ENCODE measurements around the gene DNAJB9. TPM values are rescaled to one million over a fixed set of nuclear protein-coding genes. Genes with fewer than 3 reads are reported as not detected.
A peak's percentile ranks its signal among the peaks of the same experiment; 100 is the strongest.

Gene DNAJB9
- total RNA-seq, 1 experiment from 2014 or later, result 24.1 TPM

GRCh38 chr7:108603656-108604306 lies 34.1 kb downstream of the DNAJB9 start:
- no peak for DNase-seq (ENCODE audit: extremely low read depth, low read depth)

DNA sequence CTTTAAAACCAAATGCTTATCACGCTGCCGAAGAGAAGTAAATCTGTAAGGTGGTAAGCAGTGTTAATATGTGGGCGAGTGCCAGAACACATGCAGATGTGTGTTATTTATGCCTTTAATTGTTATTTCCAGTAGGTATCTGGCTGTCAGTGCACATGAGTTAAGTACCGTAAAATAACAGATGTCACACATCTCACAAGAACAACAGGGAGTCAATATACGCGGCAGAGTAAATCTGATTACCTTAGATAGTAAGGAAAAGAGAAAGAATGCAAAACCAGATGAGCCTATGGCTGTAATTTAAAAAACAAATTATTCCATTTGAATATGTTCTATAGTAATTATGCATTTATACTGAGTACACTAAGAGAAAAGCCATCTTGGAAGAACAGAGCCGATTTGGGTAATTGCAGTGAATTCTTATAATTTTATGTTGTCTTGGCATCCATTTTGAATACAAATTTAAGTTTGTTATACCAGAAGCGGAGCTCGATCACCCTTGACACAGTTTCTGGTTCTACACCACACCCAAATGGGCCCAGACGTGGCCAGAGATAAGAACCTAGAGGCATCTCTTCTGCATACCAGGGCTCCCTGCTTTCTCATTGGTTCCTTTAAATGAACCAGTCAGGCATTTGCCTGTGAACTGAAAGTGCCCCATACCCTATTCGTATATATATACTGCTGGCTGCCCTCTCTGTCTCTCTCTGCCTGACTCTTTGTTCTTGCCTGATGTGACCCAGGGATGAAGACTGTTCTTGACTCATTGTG lies 34.8 kb downstream of the DNAJB9 start:
- DNase-seq (ENCODE audit: extremely low read depth, low read depth), result no peak

DNA sequence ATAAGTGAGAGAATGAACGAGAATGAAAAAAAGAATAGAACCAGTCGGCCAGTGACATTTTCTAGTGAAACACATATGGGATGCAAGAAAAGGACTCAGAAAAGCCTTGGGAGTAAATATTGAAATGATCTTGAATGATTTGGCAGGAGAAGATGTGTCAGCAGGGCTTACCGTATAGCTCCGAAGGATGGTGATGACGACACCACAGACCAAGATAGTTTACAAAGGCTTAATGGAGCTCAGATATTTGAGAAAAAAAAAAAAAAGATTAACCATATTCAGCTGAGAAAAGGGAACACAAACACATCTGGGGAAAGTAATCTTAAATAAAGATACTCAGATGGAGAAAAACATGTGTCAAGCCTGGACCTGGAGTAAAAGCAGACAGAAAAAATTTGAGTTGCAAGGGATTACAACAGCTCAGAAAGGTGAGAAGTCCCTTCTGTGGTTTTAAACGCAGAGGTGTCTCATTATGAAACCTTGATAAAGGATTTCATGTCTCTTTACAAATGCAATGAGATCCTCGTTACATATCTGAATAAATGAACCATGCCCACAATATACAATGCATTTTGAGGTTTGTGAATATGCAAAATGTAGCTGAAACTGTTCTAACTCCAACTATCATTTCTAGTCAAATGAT lies 36.0 kb downstream of the DNAJB9 start:
- no peak for DNase-seq (ENCODE audit: extremely low read depth, low read depth)

DNA sequence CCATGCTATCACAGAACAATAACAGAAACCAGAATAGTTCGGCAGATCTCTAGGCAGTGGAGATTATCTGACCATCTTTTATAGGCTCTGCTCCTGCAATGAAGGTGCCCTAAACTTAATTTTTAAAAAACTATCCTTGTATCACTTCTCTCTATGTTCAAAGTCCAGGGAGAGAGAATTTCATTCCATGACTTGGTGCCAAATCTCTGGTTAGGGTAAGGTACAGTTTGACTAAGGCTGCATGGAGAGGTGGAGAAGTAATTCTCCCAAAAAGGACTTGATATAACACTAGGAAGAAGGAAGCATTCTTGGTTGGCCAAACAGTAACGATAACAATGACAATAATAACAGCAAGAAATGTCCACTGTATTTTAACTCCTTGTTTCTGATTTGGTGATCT lies 40.0 kb downstream of the DNAJB9 start:
- no peak for DNase-seq (ENCODE audit: extremely low read depth, low read depth)

DNA sequence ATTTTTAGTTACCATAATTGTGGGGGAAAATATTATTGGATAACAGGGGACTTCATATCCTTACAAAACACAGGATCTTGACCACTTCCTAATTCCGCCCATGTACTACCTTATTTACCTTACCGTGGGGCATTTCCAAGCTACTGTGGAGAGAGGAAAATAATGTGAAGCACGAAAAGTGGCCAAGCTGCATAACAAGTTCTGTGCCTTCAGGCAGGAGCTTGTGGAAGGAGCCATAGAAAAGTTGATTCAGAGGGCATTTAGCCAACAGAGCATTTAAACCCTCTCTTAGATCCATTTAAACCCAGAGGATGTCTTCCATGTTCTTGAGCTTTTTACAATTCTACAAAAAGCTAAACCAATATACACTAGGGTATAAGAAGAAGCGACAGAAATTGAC lies 41.6 kb downstream of the DNAJB9 start:
- no peak for DNase-seq (ENCODE audit: extremely low read depth, low read depth)

DNA sequence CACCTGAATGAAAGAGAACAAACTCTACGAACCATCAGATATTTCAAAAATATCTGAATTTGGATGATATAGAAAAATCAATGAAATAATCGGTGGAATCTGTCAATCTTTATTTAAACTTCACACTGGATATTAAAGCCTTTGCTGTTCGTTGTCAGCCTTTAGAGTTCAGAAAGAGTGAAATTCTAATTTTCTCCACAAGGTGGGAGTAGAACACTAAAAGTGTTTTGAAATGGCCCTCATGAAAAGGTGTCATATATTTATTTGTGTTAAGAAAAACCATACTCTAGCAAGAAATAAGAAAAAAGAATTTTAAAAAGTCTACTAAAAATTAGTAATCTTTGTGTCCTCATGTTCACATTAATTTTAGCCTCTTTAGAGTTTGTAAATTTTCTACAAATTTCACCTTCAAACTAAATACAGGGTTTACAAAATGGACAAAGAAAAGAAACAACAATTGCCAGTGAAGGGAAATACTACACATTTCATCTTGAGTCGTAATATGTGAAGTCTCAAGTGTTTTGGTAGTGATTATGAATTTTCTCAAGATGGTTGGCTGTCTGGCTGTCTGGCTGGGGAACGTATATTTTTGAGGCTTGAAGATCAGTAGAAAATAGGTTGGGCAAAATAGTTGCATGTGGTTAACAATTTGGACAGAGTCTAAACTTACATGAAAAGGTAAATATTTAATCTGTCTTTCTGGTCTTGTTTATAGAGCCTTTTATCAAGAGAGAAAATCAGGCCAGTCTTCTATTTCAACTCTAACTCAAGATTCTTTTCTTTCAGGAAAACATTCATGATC lies 43.7 kb downstream of the DNAJB9 start:
- DNase-seq (ENCODE audit: extremely low read depth, low read depth), result peak; percentile 61

DNA sequence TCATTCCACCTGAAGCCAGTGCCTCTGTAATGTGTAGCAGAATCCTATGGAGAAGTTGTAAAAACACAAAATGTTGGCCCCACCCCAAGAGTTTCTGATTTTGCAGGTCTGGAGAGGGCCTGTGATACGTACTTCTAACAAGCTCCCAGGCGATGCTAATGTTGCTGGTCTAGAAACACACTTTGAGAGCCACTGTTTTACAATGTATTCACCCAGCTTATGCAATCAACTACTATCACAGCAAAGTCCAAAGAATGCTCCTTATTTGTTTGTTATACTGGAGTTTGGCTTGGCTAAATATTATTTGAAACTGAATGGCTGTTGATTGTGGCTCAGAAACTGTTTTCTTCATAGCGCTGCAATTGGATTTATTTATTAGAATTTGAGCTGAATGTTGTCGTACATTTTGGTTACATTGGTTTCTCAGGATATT lies 44.3 kb downstream of the DNAJB9 start:
- DNase-seq (ENCODE audit: extremely low read depth, low read depth), result no peak

DNA sequence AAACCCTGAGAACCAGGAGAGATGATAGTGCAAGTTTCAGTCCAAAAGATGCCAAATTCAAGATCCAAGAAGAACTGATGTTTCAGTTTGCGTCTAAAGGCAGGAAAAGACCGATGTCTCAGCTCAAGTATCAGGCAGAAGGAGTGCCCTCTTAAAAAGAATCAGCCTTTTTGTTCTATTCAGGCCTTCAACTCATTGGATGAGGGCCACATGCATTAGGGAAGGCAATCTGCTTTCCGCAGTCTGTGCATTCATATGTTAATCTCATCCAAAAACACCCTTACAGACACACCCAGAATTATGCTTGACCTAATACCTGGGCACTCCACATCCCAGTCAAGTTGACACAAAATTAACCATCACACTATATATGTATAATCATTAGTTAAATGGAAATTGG lies 45.2 kb downstream of the DNAJB9 start:
- DNase-seq (ENCODE audit: extremely low read depth, low read depth), result no peak

DNA sequence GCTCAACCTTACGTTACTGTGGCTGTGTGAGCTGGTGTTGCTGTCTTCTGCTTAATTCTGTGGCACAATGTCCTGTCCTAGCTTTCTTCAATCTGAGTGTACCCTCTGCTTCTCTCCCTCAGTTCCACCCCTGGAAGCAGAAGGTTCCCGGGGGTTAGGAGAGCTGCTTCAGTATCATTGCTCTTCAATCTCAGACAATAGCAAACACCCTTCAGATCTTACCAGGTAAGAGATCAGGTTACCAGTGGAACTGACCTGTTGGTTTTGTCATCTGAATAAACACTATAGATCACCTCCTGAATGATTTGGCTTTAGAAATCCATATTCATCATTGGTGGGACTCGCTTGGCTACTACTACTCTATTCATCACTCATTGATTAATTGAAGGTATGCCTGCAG lies 48.4 kb downstream of the DNAJB9 start:
- DNase-seq (ENCODE audit: extremely low read depth, low read depth), result no peak

DNA sequence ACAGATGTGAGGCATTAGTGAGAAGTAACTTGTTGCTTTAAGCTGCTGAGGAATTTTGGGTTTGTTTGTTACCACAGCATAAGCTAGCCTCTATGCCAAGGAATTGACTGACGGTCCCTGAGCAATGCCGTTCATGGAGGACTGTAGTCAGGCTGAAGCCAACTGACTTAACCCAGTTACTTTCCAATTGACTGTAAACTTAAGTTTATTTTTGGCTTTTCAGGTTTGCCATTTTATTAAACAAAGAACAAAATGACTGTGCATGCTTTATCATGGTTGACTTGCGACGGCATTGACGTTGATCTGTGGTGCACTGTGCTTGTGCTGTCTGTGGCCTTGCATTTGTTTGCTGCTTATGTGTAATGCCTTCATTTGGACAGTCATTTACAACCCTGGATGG lies 53.5 kb downstream of the DNAJB9 start:
- DNase-seq (ENCODE audit: extremely low read depth, low read depth), result no peak

Other genes with a start within 250 kb of the DNAJB9 start
- gene NRCAM, start 113.4 kb upstream of the DNAJB9 start, total RNA-seq (2014; rRNA removed; shearing (Covaris generic)), result 130 and 158 TPM in 2 replicates
- 30.5 and 34.0 TPM in 2 replicates for gene PNPLA8, start 43.7 kb upstream of the DNAJB9 start, total RNA-seq (2014; rRNA removed; shearing (Covaris generic))
- 37.9 and 43.7 TPM in 2 replicates for gene THAP5, start 168 bp upstream of the DNAJB9 start, total RNA-seq (2014; rRNA removed; shearing (Covaris generic))